DMS153 (cell line): Measurements from ENCODE around the gene CCDC183.
"Not testable (repeated sequence)": the region's sequence is repeated elsewhere in the genome, so short reads cannot be mapped to it uniquely, and the experiment has no call there.

ENCODE experiments used
- DNase-seq: peaks from one replicate; lab custom pipeline; 2025; lab: John Stamatoyannopoulos, UW

CCDC183 gene

GRCh38 chr9:136760834-136761544, 35.1 kb upstream of the CCDC183 start:
- DNase-seq: not testable (repeated sequence)

DNA sequence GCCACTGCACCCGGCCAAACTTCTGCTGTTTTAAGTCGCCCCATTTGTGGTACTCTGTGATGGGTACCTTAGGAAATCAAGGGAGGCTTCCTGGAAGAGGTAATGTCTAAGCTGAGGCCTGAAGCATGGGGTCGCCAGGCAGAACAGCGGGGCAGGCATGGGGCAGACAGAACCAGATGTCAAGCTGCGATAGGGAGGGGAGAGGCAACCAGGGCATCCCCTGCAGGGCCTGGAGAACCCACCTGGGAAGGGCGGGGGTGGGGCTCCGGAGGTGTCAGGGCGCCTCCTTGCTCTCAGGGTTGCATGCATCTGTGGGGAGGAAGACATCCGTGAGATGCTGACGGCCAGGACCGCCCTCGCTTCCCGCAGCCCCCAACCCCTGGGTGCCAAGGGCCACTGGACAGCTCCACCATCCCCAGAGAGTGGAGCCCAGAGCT, 34.6 kb upstream of the CCDC183 start:
- no peak for DNase-seq

- DNase-seq: no peak
Measured at GRCh38 chr9:136762221-136762691, 33.9 kb upstream of the CCDC183 start.

GRCh38 chr9:136762915-136763648, 33.1 kb upstream of the CCDC183 start:
- peak; percentile 40 for DNase-seq

- DNase-seq: no peak
Measured at GRCh38 chr9:136763649-136764035, 32.5 kb upstream of the CCDC183 start.

DNA sequence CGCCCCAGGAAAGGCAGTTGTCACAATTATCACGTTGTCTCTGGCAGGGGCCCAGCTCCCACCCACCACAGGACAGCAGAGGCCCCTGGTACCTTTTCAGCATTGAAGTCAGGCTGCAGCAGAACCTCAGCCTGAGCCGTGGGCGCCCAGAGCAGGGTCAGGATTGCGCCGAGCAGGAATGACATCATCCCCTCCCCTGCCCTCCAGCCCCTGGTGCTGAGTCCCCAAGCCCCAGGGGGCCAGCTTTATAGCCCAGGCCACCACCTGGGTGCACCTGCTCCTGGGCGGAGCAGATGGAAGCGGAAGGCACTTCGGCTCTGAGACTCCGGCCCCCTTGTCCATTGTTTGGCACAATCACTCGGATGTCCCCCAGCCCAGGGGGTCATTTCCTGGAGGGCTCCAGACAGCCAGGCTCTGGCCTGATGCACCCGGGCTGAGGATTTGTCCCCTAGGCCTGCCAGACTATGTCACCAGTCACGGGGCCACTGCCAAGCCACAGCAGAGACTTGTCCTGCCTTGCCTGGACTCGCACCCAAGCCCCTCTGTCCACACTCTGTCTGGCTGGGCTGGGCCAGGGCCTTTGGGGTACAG, 31.7 kb upstream of the CCDC183 start, which contains the start of gene LCN15:
Gene LCN15 (minus strand): TSS at position 218 of the 591 bp plus-strand sequence. CDS start 30 bp downstream, at position 188.
- peak; percentile 80 for DNase-seq

GRCh38 chr9:136765041-136765440, 31.1 kb upstream of the CCDC183 start:
- peak; percentile 34 for DNase-seq

GRCh38 chr9:136765745-136766409, 30.3 kb upstream of the CCDC183 start:
- DNase-seq: not testable (repeated sequence)

DNA sequence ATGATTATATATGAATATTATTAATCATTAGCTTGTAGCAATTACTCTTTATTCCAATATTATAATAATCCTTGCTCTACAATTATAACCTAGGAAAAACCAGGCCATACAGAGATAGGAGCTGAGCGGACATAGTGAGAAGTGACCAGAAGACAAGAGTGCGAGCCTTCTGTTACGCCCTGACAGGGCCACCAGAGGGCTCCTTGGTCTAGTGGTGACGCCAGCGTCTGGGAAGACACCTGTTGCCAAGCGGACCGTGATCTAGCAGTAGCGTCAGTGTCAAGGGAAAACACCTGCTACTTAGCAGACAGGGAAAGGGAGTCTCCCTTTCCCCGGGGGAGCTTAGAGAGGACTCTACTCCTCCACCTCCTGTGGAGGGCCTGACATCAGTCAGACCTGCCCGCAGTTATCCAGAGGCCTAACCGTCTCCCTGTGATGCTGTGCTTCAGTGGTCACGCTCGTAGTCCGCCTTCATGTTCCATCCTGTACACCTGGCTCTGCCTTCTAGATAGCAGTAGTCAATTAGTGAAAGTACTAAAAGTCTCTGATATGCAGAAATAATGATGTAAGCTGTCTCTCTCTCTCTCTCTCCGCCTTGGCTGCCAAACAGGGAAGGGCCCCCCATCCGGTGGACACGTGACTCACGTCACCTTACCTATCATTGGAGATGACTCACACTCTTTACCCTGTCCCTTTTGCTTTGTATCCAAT, 29.6 kb upstream of the CCDC183 start:
- peak; percentile 73 for DNase-seq

DNA sequence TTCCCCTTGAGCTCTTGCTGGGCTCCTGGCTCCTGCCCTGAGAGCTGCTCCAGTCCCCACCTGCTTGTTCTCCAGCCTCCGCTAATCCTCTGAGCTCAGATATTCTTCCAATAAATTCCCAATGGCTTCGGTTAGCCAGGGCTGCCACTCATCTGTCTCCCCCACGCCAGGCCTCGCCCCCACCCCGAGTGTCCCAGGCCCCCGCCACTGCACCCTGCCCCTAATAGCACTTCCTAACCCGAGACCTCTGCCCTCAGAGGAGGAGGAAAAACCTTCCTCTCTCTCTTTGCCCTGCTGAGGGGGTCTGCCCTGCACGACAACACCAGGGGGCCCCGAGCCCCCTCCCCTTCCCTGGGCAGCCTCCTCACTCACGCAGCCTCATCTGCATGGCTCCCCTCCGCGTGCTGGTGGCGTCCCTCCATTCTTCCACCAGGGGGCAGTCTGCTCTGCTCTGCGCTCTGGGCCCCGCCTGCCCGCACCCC, 26.4 kb upstream of the CCDC183 start:
- no peak for DNase-seq

- DNase-seq: no peak
Measured at GRCh38 chr9:136771907-136772415, 24.2 kb upstream of the CCDC183 start.

GRCh38 chr9:136773386-136774044, 22.6 kb upstream of the CCDC183 start:
- no peak for DNase-seq

GRCh38 chr9:136774416-136775045, 21.6 kb upstream of the CCDC183 start:
- DNase-seq: no peak

DNA sequence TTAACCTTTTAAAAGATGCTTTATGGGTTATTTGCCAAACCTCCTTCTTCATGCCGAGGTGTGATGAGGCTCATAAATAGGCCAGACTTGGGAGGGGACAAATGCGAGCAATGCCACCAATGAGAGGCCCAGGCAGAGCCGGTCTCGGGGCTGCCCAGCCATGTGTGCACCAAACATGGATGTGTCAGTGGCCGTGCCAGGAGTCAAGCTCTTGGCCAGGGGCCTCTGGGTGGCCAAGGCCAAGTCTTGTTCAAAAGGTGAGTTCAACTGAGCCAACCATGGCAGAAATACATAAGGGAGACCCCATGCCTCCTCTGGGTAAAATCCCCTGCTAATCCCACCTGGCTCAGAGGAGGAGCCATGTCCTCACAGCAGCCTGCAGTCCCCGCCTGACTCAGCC, 20.9 kb upstream of the CCDC183 start:
- DNase-seq: no peak

- DNase-seq: no peak
Measured at GRCh38 chr9:136776947-136777346, 19.2 kb upstream of the CCDC183 start.

GRCh38 chr9:136777359-136777758, 18.8 kb upstream of the CCDC183 start:
- DNase-seq: no peak

- no peak for DNase-seq
Measured at GRCh38 chr9:136779808-136780207, 16.3 kb upstream of the CCDC183 start.

- no peak for DNase-seq
Measured at GRCh38 chr9:136782452-136782851, 13.7 kb upstream of the CCDC183 start.

- no peak for DNase-seq
Measured at GRCh38 chr9:136784249-136784996, 11.7 kb upstream of the CCDC183 start.

DNA sequence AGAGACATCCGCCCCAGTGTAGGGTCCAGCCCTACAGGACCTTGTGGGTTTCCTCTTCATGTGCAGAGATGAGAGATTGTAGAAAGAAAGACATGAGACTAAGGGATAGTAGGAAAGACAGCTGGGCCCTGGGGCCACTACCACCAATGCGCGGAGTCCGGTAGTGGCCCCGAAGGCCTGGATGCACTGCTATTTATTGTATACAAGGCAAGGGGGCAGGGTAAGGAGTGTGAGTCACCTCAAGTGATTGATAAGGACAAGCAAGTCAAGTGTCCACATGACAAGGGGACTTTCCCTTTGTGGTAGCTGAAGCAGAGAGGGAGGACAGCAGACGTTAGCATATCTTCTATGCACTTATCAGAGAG, 11.2 kb upstream of the CCDC183 start:
- DNase-seq: no peak
